A549 (cell line): ENCODE measurements around the gene ARHGAP26.

Experiments used
- CEBPB ChIP-seq, 2 experiments: fragments of >200 bp in 1 of 2; sonication (Bioruptor Twin) in 1 of 2; formaldehyde crosslinking in 1 of 2; IDR thresholded peaks; 2 replicates each; pipeline ENCODE4 v1.6.1; 2012 to 2016
- CHD2 ChIP-seq: fragments of 150-350 bp; IDR thresholded peaks from 2 replicates; pipeline ENCODE4 v1.6.1; 2014; ENCODE audit warnings: low read length; ENCODE audit not compliant: partially characterized antibody
- FOSL2 ChIP-seq, 2 experiments: fragments of 450-650 bp in 1 of 2; fragments of >200 bp in 1 of 2; sonication (Bioruptor Twin) in 1 of 2; formaldehyde crosslinking; IDR thresholded peaks; 2 replicates each; pipeline versions ENCODE4 v1.5.0 to v1.6.1; 2016 to 2020; ENCODE audit warnings: mild to moderate bottlenecking in 1 of 2, moderate library complexity in 1 of 2
- HOXB5 ChIP-seq: fragments of 250-450 bp; sonication (Bioruptor Pico); IDR thresholded peaks from 2 replicates; pipeline ENCODE4 v1.5.0; 2020; ENCODE audit warnings: mild to moderate bottlenecking, moderate library complexity
- MAX ChIP-seq: IDR thresholded peaks from 2 replicates; pipeline ENCODE4 v1.6.1; 2012
- MYC ChIP-seq: IDR thresholded peaks from 2 replicates; pipeline ENCODE4 v1.6.1; 2012; ENCODE audit warnings: mild to moderate bottlenecking, inconsistent platforms, low read length, improper control_type of control experiment, borderline replicate concordance
- PHF8 ChIP-seq: fragments of 200-600 bp; sonication (generic); IDR thresholded peaks from 2 replicates; pipeline ENCODE4 v1.6.1; 2016; ENCODE audit warnings: low read depth, mild to moderate bottlenecking, antibody characterized with exemption, moderate library complexity, borderline replicate concordance
- POLR2AphosphoS2 ChIP-seq: conservative IDR thresholded peaks from 2 replicates; pipeline ENCODE4 v1.6.1; 2012; ENCODE audit warnings: low read length, improper control_type of control experiment, inconsistent platforms
- RAD21 ChIP-seq, 2 experiments: fragments of >200 bp in 1 of 2; sonication (Bioruptor Twin) in 1 of 2; formaldehyde crosslinking in 1 of 2; IDR thresholded peaks in 1 of 2; conservative IDR thresholded peaks in 1 of 2; 2 replicates in 1 of 2; 3 replicates in 1 of 2; pipeline ENCODE4 v1.6.1; 2012 to 2018; ENCODE audit warnings: inconsistent platforms in 1 of 2
- ZC3H11A ChIP-seq: fragments of 450-650 bp; IDR thresholded peaks from 2 replicates; pipeline ENCODE4 v1.6.1; 2014; ENCODE audit warnings: antibody characterized with exemption, mild to moderate bottlenecking
- ZNF302 ChIP-seq: fragments of 250-450 bp; sonication (Bioruptor Pico); IDR thresholded peaks from 2 replicates; pipeline ENCODE4 v1.9.0; 2021; ENCODE audit warnings: inconsistent platforms, mild to moderate bottlenecking, moderate library complexity
- TF ChIP-seq, protein P1 (sequence below): fragments of >200 bp; sonication (Bioruptor Twin); formaldehyde crosslinking; IDR thresholded peaks from 3 replicates; pipeline ENCODE4 v1.5.1; 2016

- no peak for TF ChIP-seq FOSL2 (IDR thresholded peaks at IDR 0.05)
- TF ChIP-seq FOSL2 (CRISPR knock-in tag; IDR thresholded peaks at IDR 0.05) = no peak
- TF ChIP-seq CHD2 = no peak
- no peak for TF ChIP-seq HOXB5 (CRISPR knock-in tag)
- TF ChIP-seq POLR2AphosphoS2 = no peak
- TF ChIP-seq, protein P1, sequence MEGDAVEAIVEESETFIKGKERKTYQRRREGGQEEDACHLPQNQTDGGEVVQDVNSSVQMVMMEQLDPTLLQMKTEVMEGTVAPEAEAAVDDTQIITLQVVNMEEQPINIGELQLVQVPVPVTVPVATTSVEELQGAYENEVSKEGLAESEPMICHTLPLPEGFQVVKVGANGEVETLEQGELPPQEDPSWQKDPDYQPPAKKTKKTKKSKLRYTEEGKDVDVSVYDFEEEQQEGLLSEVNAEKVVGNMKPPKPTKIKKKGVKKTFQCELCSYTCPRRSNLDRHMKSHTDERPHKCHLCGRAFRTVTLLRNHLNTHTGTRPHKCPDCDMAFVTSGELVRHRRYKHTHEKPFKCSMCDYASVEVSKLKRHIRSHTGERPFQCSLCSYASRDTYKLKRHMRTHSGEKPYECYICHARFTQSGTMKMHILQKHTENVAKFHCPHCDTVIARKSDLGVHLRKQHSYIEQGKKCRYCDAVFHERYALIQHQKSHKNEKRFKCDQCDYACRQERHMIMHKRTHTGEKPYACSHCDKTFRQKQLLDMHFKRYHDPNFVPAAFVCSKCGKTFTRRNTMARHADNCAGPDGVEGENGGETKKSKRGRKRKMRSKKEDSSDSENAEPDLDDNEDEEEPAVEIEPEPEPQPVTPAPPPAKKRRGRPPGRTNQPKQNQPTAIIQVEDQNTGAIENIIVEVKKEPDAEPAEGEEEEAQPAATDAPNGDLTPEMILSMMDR = no peak
- TF ChIP-seq MYC = no peak
- no peak for TF ChIP-seq ZC3H11A
- no peak for TF ChIP-seq CEBPB (IDR thresholded peaks at IDR 0.05)
- TF ChIP-seq ZNF302 (CRISPR knock-in tag) = no peak
- no peak for TF ChIP-seq PHF8
- TF ChIP-seq MAX = no peak
- no peak for TF ChIP-seq RAD21 (conservative IDR thresholded peaks at IDR 0.05 in 1 of 2, IDR thresholded peaks at IDR 0.05 in 1 of 2)
Measured at GRCh38 chr5:142736247-142736632, 33.9 kb upstream of the ARHGAP26 start.
